WTC11 (cell line): ENCODE measurements around the gene SUSD1. TPM values are rescaled to one million over a fixed set of nuclear protein-coding genes. Genes with fewer than 3 reads are reported as not detected.

Experiments used
- ATAC-seq: fragments of 200-7000 bp; cut with Tn5 transposase; 2 replicates; pipeline ENCODE4 v1.10.0; 2021; ENCODE audit warnings: mild to moderate bottlenecking, moderate library complexity
- CTCF ChIA-PET: fragments of 300-600 bp; sonication (Branson Sonifier 250); formaldehyde crosslinking; loops from one replicate; lab custom pipeline; 2021; ENCODE audit warnings: antibody characterized with exemption; lab: Charles Lee
- POLR2A ChIA-PET: fragments of 350-600 bp; sonication (Branson Sonifier 250); formaldehyde crosslinking; loops from one replicate; lab custom pipeline; 2021; ENCODE audit warnings: antibody characterized with exemption; lab: Charles Lee
- DNase-seq: peaks from one replicate; pipeline ENCODE4 v3.0.0; 2021; ENCODE audit warnings: low spot score
- H3K27ac Mint-ChIP-seq: 2 replicates; pipeline ENCODE4 v1.8.0; 2021; ENCODE audit warnings: mixed read lengths
- H3K27me3 Mint-ChIP-seq: 2 replicates; pipeline ENCODE4 v1.8.0; 2021; ENCODE audit warnings: low read depth, mild to moderate bottlenecking, moderate library complexity, mixed read lengths
- H3K36me3 Mint-ChIP-seq: 2 replicates; pipeline ENCODE4 v1.8.0; 2021; ENCODE audit warnings: mixed read lengths
- H3K4me1 Mint-ChIP-seq: 2 replicates; pipeline ENCODE4 v1.8.0; 2022; ENCODE audit warnings: mixed read lengths
- H3K4me3 Mint-ChIP-seq: 2 replicates; pipeline ENCODE4 v1.8.0; 2021; ENCODE audit warnings: mild to moderate bottlenecking, moderate library complexity, mixed read lengths
- H3K9me3 Mint-ChIP-seq: 2 replicates; pipeline ENCODE4 v1.8.0; 2021; ENCODE audit warnings: mixed read lengths
- CBFB ChIP-seq: sonication (generic); formaldehyde crosslinking; IDR thresholded peaks from 2 replicates; pipeline ENCODE4 v1.8.1; 2022; ENCODE audit warnings: mild to moderate bottlenecking, low read depth, missing genetic modification reagents
- ELF4 ChIP-seq: sonication (generic); formaldehyde crosslinking; IDR thresholded peaks from 2 replicates; pipeline ENCODE4 v1.8.1; 2022; ENCODE audit warnings: low read depth, mild to moderate bottlenecking, moderate library complexity, missing genetic modification reagents
- GABPB1 ChIP-seq: sonication (generic); formaldehyde crosslinking; IDR thresholded peaks from 2 replicates; pipeline ENCODE4 v1.8.1; 2023; ENCODE audit warnings: mild to moderate bottlenecking, missing genetic modification reagents
- IRF2 ChIP-seq: sonication (generic); formaldehyde crosslinking; IDR thresholded peaks from 2 replicates; pipeline ENCODE4 v1.8.0; 2022; ENCODE audit warnings: low read depth, missing genetic modification reagents, borderline replicate concordance
- JAZF1 ChIP-seq: fragments of 250-450 bp; sonication (Bioruptor Pico); IDR thresholded peaks from 2 replicates; pipeline ENCODE4 v1.9.0; 2021; ENCODE audit warnings: moderate library complexity, mild to moderate bottlenecking, inconsistent platforms
- NR1H2 ChIP-seq: sonication (generic); formaldehyde crosslinking; IDR thresholded peaks from 2 replicates; pipeline ENCODE4 v1.9.0; 2021; ENCODE audit warnings: mild to moderate bottlenecking, moderate library complexity, missing genetic modification reagents
- OVOL2 ChIP-seq: fragments of 250-450 bp; sonication (Bioruptor Pico); IDR thresholded peaks from 2 replicates; pipeline ENCODE4 v1.9.0; 2021; ENCODE audit warnings: mild to moderate bottlenecking, borderline replicate concordance
- TEAD1 ChIP-seq: sonication (generic); formaldehyde crosslinking; IDR thresholded peaks from 2 replicates; pipeline ENCODE4 v1.8.0; 2022; ENCODE audit warnings: mild to moderate bottlenecking, missing genetic modification reagents
- ZNF138 ChIP-seq: sonication (generic); formaldehyde crosslinking; conservative IDR thresholded peaks from 2 replicates; pipeline ENCODE4 v1.8.1; 2022; ENCODE audit warnings: mild to moderate bottlenecking, moderate library complexity, missing genetic modification reagents
- ZNF317 ChIP-seq: sonication (generic); formaldehyde crosslinking; IDR thresholded peaks from 2 replicates; pipeline ENCODE4 v1.8.1; 2023; ENCODE audit warnings: low read depth, mild to moderate bottlenecking, moderate library complexity, missing genetic modification reagents, borderline replicate concordance
- ZNF416 ChIP-seq: fragments of 250-450 bp; sonication (Bioruptor Pico); IDR thresholded peaks from 2 replicates; pipeline ENCODE4 v1.9.0; 2021; ENCODE audit warnings: mild to moderate bottlenecking, inconsistent platforms
- ZNF423 ChIP-seq: fragments of 250-450 bp; sonication (Bioruptor Pico); IDR thresholded peaks from 2 replicates; pipeline ENCODE4 v2.1.2; 2022; ENCODE audit warnings: mild to moderate bottlenecking, moderate library complexity
- total RNA-seq: library from RNA; stranded (reverse); gene quantifications from 3 replicates; pipeline ENCODE4 v1.2.3, GENCODE V29; 2021
- TF ChIP-seq, protein P1 (sequence below): fragments of 250-450 bp; sonication (Bioruptor Pico); IDR thresholded peaks from 2 replicates; pipeline ENCODE4 v1.9.0; 2021; ENCODE audit warnings: mild to moderate bottlenecking
- TF ChIP-seq, protein P2 (sequence below): sonication (generic); formaldehyde crosslinking; conservative IDR thresholded peaks from 2 replicates; pipeline ENCODE4 v1.8.1; 2022; ENCODE audit warnings: mild to moderate bottlenecking, missing genetic modification reagents
- TF ChIP-seq, protein P3 (sequence below): sonication (generic); formaldehyde crosslinking; IDR thresholded peaks from 2 replicates; pipeline ENCODE4 v1.8.0; 2023; ENCODE audit warnings: missing genetic modification reagents
- TF ChIP-seq, protein P4 (sequence below): fragments of 250-450 bp; sonication (Bioruptor Pico); IDR thresholded peaks from 2 replicates; pipeline ENCODE4 v2.1.2; 2022; ENCODE audit warnings: mild to moderate bottlenecking, moderate library complexity
- TF ChIP-seq, protein P5 (sequence below): sonication (generic); formaldehyde crosslinking; IDR thresholded peaks from 2 replicates; pipeline ENCODE4 v1.8.1; 2022; ENCODE audit warnings: low read depth, missing genetic modification reagents, borderline replicate concordance
- TF ChIP-seq, protein P6 (sequence below): fragments of 200-600 bp; IDR thresholded peaks from 2 replicates; pipeline ENCODE4 v1.8.0; 2022; ENCODE audit warnings: antibody characterized with exemption
- TF ChIP-seq, protein P7 (sequence below): sonication (generic); formaldehyde crosslinking; IDR thresholded peaks from 2 replicates; pipeline ENCODE4 v1.8.1; 2022; ENCODE audit warnings: low read depth, mild to moderate bottlenecking, moderate library complexity, missing genetic modification reagents, borderline replicate concordance
- TF ChIP-seq, protein P8 (sequence below): sonication (generic); formaldehyde crosslinking; IDR thresholded peaks from 2 replicates; pipeline ENCODE4 v1.8.1; 2023; ENCODE audit warnings: mild to moderate bottlenecking, missing genetic modification reagents

Gene SUSD1
- total RNA-seq, 1 experiment from 2014 or later: 5.1 TPM

DNA sequence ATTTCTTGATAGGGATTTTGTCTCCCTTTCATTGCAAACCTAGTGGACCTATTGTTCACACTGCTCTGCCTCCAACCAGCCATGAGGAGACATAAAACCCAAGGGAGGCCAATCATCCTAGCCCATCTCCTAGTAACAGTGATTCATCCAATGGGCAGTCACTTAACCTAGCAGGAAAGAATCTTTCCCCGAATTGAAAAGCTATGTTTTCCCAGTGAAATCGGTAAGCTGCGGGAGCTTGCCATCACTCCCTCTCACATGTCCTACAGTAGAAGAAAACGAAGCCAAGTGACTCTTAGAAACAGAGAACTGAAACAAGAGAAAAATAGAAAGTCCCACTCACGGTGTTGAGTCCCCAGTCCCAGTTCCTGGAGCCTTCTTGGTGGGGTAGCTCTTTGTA, 123.3 kb downstream of the SUSD1 start:
- TF ChIP-seq, protein P1, sequence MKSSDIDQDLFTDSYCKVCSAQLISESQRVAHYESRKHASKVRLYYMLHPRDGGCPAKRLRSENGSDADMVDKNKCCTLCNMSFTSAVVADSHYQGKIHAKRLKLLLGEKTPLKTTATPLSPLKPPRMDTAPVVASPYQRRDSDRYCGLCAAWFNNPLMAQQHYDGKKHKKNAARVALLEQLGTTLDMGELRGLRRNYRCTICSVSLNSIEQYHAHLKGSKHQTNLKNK: no peak
- no peak for TF ChIP-seq ZNF416 (CRISPR knock-in tag)
- TF ChIP-seq IRF2 (CRISPR knock-in tag): no peak
- TF ChIP-seq, all 79 proteins: peak for 0
- CTCF ChIA-PET: interaction anchor here (0.8 to 1.4 kb wide), 3 partner anchors 23 to 46 kb away, joined by 3 to 9 read pairs (median 3); no protein-coding TSS in a partner anchor
- no peaks in the 10 kb centered on the region for H3K27me3 Mint-ChIP-seq
- H3K27ac Mint-ChIP-seq: no peak overlapping the region
- POLR2A ChIA-PET: no interaction called here
- peaks cover 7% of the 10 kb centered on the region for H3K9me3 Mint-ChIP-seq
- DNase-seq (no peak), ATAC-seq (no peak)
- H3K4me1 Mint-ChIP-seq: no peaks in the 10 kb centered on the region
- no peak overlapping the region for H3K4me3 Mint-ChIP-seq
- peaks cover 3% of the 10 kb centered on the region; the same call in 1 of the 2 replicates for H3K36me3 Mint-ChIP-seq

DNA sequence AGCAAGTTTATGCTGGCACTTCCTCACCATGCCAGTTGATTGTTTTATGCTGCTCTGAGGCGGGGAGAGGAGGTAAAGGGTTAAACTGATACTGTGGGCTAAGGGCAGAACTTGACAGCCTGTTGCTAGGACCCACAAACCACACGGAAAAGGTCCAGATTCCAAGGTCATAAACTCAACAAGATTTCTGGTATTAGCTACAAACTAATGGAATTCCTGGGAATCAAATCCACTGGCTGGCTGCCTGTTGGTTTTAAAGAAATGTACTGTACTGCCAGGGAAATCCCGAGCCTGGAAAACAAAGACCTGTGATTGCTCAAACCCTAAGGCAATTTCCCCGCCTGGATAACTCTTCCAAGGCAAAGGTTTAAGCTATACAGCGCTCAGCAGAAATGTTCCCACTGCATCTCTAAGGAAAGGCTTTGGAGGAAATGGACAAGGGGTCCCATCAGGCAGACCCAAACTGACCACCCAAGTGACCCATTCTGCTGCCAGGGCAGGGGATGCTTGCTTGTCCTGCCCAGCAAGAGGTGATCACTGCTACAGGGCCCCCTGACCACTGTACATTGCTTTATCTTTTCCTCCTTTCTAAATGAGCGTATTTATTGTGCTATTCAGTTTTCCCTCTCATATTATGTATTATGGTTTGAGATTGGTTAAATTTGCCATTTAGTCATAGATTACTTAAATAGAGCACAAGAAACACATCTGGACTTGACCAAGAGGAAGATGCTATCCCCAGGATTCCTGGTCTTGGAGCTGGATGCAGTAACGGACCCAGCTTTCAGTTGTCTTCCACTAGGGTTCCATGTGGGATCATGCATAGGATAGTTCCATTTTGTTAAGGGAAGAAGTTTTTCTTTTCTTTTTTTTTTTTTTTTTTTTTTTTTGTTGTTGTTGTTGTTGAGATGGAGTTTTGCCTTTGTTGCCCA, 124.3 kb downstream of the SUSD1 start:
- DNase-seq: no peak

DNA sequence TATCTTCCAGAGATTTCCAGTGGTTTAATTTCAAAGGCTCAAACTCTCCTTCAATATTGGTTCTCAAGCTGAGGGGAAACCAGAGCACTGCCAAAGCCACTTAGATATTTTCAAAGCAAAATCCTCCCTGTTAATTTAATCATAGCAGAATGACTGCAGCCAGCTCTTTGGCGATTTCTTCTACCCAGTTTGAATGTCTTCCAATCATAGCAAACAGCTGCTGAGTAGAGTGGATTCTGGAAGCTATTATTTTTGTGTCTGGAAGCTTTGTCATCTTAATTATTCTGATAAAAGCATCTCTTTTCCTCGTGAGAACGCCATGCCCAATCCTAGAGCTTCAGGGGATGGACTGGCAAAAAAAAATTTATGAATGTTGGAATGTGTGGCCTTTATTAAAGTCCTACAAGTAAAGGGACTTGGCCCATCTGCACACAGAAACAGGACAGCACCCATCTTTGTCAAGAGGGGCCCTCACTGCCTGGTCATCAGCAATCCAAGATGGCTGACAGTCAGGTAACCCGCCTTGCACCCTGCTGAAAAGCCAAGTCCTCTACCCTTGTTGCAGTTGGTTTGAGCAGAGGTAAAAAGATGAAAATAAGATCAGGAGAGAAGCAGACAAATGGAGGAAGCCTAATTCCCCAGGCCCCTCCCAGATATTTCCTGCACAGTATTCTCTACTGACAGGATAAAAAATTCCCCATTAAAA, 125.1 kb downstream of the SUSD1 start:
- ChIA-PET POLR2A (no interaction called here), CTCF (no interaction called here)
- Mint-ChIP-seq H3K4me3 (no peak overlapping the region), H3K27ac (no peak overlapping the region), H3K27me3 (no peaks in the 10 kb centered on the region), H3K36me3 (peaks cover 3% of the 10 kb centered on the region; the same call in 1 of the 2 replicates), H3K9me3 (peaks cover 7% of the 10 kb centered on the region), H3K4me1 (no peaks in the 10 kb centered on the region)
- ATAC-seq (no peak), DNase-seq (no peak)
- TF ChIP-seq TEAD1: no peak
- TF ChIP-seq, protein P2, sequence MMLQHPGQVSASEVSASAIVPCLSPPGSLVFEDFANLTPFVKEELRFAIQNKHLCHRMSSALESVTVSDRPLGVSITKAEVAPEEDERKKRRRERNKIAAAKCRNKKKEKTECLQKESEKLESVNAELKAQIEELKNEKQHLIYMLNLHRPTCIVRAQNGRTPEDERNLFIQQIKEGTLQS (CRISPR knock-in tag): no peak
- TF ChIP-seq, protein P3, sequence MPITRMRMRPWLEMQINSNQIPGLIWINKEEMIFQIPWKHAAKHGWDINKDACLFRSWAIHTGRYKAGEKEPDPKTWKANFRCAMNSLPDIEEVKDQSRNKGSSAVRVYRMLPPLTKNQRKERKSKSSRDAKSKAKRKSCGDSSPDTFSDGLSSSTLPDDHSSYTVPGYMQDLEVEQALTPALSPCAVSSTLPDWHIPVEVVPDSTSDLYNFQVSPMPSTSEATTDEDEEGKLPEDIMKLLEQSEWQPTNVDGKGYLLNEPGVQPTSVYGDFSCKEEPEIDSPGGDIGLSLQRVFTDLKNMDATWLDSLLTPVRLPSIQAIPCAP (CRISPR knock-in tag): no peak
- TF ChIP-seq, protein P4, sequence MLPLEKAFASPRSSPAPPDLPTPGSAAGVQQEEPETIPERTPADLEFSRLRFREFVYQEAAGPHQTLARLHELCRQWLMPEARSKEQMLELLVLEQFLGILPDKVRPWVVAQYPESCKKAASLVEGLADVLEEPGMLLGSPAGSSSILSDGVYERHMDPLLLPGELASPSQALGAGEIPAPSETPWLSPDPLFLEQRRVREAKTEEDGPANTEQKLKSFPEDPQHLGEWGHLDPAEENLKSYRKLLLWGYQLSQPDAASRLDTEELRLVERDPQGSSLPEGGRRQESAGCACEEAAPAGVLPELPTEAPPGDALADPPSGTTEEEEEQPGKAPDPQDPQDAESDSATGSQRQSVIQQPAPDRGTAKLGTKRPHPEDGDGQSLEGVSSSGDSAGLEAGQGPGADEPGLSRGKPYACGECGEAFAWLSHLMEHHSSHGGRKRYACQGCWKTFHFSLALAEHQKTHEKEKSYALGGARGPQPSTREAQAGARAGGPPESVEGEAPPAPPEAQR (CRISPR knock-in tag): no peak
- TF ChIP-seq, protein P5, sequence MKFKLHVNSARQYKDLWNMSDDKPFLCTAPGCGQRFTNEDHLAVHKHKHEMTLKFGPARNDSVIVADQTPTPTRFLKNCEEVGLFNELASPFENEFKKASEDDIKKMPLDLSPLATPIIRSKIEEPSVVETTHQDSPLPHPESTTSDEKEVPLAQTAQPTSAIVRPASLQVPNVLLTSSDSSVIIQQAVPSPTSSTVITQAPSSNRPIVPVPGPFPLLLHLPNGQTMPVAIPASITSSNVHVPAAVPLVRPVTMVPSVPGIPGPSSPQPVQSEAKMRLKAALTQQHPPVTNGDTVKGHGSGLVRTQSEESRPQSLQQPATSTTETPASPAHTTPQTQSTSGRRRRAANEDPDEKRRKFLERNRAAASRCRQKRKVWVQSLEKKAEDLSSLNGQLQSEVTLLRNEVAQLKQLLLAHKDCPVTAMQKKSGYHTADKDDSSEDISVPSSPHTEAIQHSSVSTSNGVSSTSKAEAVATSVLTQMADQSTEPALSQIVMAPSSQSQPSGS: no peak

More for the DNA sequence above, 124.3 kb downstream of the SUSD1 start:
- ATAC-seq: no peak
- Mint-ChIP-seq H3K4me1 (no peaks in the 10 kb centered on the region), H3K9me3 (peaks cover 7% of the 10 kb centered on the region), H3K27me3 (no peaks in the 10 kb centered on the region), H3K4me3 (no peak overlapping the region), H3K27ac (no peak overlapping the region), H3K36me3 (peaks cover 3% of the 10 kb centered on the region; the same call in 1 of the 2 replicates)
- CTCF ChIA-PET: interaction anchor here (1.2 kb wide), 1 partner anchor 29 kb away, joined by 3 read pairs; no protein-coding TSS in a partner anchor
- no peak for TF ChIP-seq GABPB1
- TF ChIP-seq, protein P6, sequence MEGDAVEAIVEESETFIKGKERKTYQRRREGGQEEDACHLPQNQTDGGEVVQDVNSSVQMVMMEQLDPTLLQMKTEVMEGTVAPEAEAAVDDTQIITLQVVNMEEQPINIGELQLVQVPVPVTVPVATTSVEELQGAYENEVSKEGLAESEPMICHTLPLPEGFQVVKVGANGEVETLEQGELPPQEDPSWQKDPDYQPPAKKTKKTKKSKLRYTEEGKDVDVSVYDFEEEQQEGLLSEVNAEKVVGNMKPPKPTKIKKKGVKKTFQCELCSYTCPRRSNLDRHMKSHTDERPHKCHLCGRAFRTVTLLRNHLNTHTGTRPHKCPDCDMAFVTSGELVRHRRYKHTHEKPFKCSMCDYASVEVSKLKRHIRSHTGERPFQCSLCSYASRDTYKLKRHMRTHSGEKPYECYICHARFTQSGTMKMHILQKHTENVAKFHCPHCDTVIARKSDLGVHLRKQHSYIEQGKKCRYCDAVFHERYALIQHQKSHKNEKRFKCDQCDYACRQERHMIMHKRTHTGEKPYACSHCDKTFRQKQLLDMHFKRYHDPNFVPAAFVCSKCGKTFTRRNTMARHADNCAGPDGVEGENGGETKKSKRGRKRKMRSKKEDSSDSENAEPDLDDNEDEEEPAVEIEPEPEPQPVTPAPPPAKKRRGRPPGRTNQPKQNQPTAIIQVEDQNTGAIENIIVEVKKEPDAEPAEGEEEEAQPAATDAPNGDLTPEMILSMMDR: no peak
- TF ChIP-seq, protein P7, sequence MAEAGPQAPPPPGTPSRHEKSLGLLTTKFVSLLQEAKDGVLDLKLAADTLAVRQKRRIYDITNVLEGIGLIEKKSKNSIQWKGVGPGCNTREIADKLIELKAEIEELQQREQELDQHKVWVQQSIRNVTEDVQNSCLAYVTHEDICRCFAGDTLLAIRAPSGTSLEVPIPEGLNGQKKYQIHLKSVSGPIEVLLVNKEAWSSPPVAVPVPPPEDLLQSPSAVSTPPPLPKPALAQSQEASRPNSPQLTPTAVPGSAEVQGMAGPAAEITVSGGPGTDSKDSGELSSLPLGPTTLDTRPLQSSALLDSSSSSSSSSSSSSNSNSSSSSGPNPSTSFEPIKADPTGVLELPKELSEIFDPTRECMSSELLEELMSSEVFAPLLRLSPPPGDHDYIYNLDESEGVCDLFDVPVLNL (CRISPR knock-in tag): no peak
- no peak for TF ChIP-seq JAZF1 (CRISPR knock-in tag)
- no peak for TF ChIP-seq ZNF138 (CRISPR knock-in tag)
- no peak for TF ChIP-seq ZNF416 (CRISPR knock-in tag)
- TF ChIP-seq, protein P3 (CRISPR knock-in tag): no peak
- no peak for TF ChIP-seq CBFB (CRISPR knock-in tag)
- no peak for TF ChIP-seq OVOL2 (CRISPR knock-in tag)
- no peak for TF ChIP-seq NR1H2 (CRISPR knock-in tag)
- TF ChIP-seq ZNF317 (CRISPR knock-in tag): no peak
- no peak for TF ChIP-seq ELF4 (CRISPR knock-in tag)
- TF ChIP-seq, protein P8, sequence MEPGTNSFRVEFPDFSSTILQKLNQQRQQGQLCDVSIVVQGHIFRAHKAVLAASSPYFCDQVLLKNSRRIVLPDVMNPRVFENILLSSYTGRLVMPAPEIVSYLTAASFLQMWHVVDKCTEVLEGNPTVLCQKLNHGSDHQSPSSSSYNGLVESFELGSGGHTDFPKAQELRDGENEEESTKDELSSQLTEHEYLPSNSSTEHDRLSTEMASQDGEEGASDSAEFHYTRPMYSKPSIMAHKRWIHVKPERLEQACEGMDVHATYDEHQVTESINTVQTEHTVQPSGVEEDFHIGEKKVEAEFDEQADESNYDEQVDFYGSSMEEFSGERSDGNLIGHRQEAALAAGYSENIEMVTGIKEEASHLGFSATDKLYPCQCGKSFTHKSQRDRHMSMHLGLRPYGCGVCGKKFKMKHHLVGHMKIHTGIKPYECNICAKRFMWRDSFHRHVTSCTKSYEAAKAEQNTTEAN: no peak
- no peak for TF ChIP-seq ZNF423
- POLR2A ChIA-PET: no interaction called here
